ENCODE measurements around the gene MTCH2. TPM values are rescaled to one million over a fixed set of nuclear protein-coding genes. Genes with fewer than 3 reads are reported as not detected.

Gene MTCH2
- total and polyA plus RNA-seq, 2 donors (not counting 1 experiment from before 2014, with no cell fraction given) = 64.4 to 169 TPM

DNA sequence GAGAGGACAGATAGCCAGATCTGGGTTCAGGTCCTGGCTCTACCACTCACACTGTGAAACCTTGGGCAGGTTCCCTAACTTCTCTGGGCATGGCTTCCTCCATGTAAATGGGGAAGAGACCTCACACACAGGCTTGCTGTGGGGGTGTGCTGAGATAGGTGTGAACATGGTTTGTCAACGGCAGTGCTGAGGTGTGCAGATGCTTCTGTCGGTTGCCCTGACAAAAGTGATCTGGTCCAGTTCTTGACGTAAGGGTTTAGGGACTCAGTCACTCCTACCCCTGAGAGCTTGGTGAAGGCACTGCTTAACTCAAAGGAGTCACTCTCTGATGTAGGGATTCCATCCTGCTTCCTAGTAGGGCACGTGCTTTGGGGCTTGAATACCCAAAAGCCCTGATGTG lies 50.1 kb downstream of the MTCH2 start:
- Histone ChIP-seq H3K9ac (ENCODE audit: insufficient read depth, low read length) (no peak overlapping the region), H3K4me2 (ENCODE audit: extremely low read depth, insufficient read depth, low read length) (no peak overlapping the region), H3K79me2 (ENCODE audit: control insufficient read depth, insufficient read depth, low read length) (no peaks in the 10 kb centered on the region), H2AFZ (ENCODE audit: low read length) (no peak overlapping the region), H3K4me3 (replicated peaks in 1 of 4; ENCODE audit: control extremely low read depth in 1 of 4, insufficient read depth in 1 of 4, low read depth in 3 of 4, low read length in 4 of 4) (no peak overlapping the region), H3K4me1 (ENCODE audit: control insufficient read depth, extremely low read depth, insufficient read depth, low read length) (no peaks in the 10 kb centered on the region), H3K27me3 (ENCODE audit: control insufficient read depth, insufficient read depth, low read length) (peaks cover 41% of the 10 kb centered on the region), H3K36me3 (ENCODE audit: control insufficient read depth, insufficient read depth, low read length) (no peaks in the 10 kb centered on the region), H3K9me3 (ENCODE audit: control insufficient read depth, insufficient read depth, low read depth, low read length) (no peaks in the 10 kb centered on the region), H3K27ac (ENCODE audit: insufficient read depth, low read length) (no peak overlapping the region), H4K20me1 (ENCODE audit: control insufficient read depth, extremely low read depth, insufficient read depth, low read length) (no peaks in the 10 kb centered on the region)
- DNase-seq (ENCODE audit: low read depth in 2 of 2) = no peak
- TF ChIP-seq CTCF (conservative IDR thresholded peaks at IDR 0.05 in 1 of 2, IDR thresholded peaks at IDR 0.05 in 1 of 2; ENCODE audit: low read depth in 1 of 2, low read length in 2 of 2) (no peak), EZH2 (IDR thresholded peaks at IDR 0.05; ENCODE audit: low read length, missing control alignments) (peak; percentile 28)

- Histone ChIP-seq H3K36me3 (ENCODE audit: control insufficient read depth, insufficient read depth, low read length) (no peaks in the 10 kb centered on the region), H4K20me1 (ENCODE audit: control insufficient read depth, extremely low read depth, insufficient read depth, low read length) (no peaks in the 10 kb centered on the region), H3K27ac (ENCODE audit: insufficient read depth, low read length) (no peak overlapping the region), H2AFZ (ENCODE audit: low read length) (no peak overlapping the region), H3K4me1 (ENCODE audit: control insufficient read depth, extremely low read depth, insufficient read depth, low read length) (no peaks in the 10 kb centered on the region), H3K79me2 (ENCODE audit: control insufficient read depth, insufficient read depth, low read length) (no peaks in the 10 kb centered on the region), H3K4me3 (replicated peaks in 1 of 4; ENCODE audit: control extremely low read depth in 1 of 4, insufficient read depth in 1 of 4, low read depth in 3 of 4, low read length in 4 of 4) (no peak overlapping the region), H3K27me3 (ENCODE audit: control insufficient read depth, insufficient read depth, low read length) (peaks cover 41% of the 10 kb centered on the region), H3K9ac (ENCODE audit: insufficient read depth, low read length) (no peak overlapping the region), H3K9me3 (ENCODE audit: control insufficient read depth, insufficient read depth, low read depth, low read length) (no peaks in the 10 kb centered on the region), H3K4me2 (ENCODE audit: extremely low read depth, insufficient read depth, low read length) (no peak overlapping the region)
- TF ChIP-seq EZH2 (IDR thresholded peaks at IDR 0.05; ENCODE audit: low read length, missing control alignments) (no peak), CTCF (conservative IDR thresholded peaks at IDR 0.05 in 1 of 2, IDR thresholded peaks at IDR 0.05 in 1 of 2; ENCODE audit: low read depth in 1 of 2, low read length in 2 of 2) (no peak)
- DNase-seq (ENCODE audit: low read depth in 2 of 2) = no peak
These were observed 50.6 kb downstream of the MTCH2 start for GRCh38 chr11:47591764-47592163.

DNA sequence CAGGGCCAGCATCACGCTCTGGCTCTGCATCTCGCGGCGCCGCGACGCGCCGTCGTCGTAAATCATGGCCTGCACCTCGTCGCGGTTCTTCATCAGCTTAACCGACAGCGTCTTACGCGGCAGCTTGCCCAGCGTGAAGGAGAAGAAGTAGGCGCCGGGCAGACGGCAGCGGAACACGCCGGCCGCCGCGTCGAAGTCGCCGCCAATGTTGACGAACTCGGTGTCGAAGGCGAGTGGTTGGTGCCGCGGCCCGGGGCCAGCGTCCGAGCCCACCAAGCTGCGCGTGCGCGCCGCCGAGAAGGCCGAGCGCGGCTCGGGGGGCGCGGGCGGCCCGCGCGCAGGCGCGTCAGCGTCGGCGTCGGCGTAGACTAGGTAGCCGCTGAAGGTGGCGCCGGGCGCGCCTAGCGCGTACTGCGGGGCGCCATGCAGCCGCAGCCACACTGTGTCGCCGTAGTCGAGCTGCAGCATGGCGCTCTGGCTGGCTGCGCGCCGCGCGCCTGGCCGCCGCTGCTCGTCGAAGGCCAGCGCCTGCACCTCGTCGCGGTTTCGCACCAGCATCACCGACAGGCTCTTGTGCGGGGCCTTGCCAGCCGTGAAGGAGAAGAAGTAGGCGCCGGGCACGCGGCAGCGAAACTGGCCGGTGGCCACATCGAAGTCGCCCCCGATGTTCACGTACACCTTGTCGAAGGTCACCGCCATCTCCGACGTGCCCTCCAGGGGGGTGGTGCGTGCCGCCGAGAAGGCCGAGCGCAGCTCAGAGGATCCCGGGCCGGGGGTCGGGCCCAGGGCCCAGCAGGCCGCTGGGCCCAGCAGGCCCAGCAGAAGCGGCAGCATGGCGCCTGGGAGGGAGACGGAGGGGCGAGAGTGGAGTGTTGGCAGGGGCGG lies 52.1 kb downstream of the MTCH2 start:
- Histone ChIP-seq H4K20me1 (ENCODE audit: control insufficient read depth, extremely low read depth, insufficient read depth, low read length) (no peaks in the 10 kb centered on the region), H3K4me1 (ENCODE audit: control insufficient read depth, extremely low read depth, insufficient read depth, low read length) (no peaks in the 10 kb centered on the region), H3K27ac (ENCODE audit: insufficient read depth, low read length) (no peak overlapping the region), H3K9me3 (ENCODE audit: control insufficient read depth, insufficient read depth, low read depth, low read length) (no peaks in the 10 kb centered on the region), H3K79me2 (ENCODE audit: control insufficient read depth, insufficient read depth, low read length) (no peaks in the 10 kb centered on the region), H2AFZ (ENCODE audit: low read length) (peak overlapping the region; percentile 15), H3K4me2 (ENCODE audit: extremely low read depth, insufficient read depth, low read length) (no peak overlapping the region), H3K4me3 (replicated peaks in 1 of 4; ENCODE audit: control extremely low read depth in 1 of 4, insufficient read depth in 1 of 4, low read depth in 3 of 4, low read length in 4 of 4) (no peak overlapping the region), H3K36me3 (ENCODE audit: control insufficient read depth, insufficient read depth, low read length) (no peaks in the 10 kb centered on the region), H3K27me3 (ENCODE audit: control insufficient read depth, insufficient read depth, low read length) (peaks cover 40% of the 10 kb centered on the region), H3K9ac (ENCODE audit: insufficient read depth, low read length) (no peak overlapping the region)
- peak in 1 of 2 donors; percentile 25 for DNase-seq (ENCODE audit: low read depth in 2 of 2)
- TF ChIP-seq CTCF (conservative IDR thresholded peaks at IDR 0.05 in 1 of 2, IDR thresholded peaks at IDR 0.05 in 1 of 2; ENCODE audit: low read depth in 1 of 2, low read length in 2 of 2) = no peak
- no peak for TF ChIP-seq EZH2 (IDR thresholded peaks at IDR 0.05; ENCODE audit: low read length, missing control alignments)
